Measurements from ENCODE around the gene PEX5L. TPM values are rescaled to one million over a fixed set of nuclear protein-coding genes. Genes with fewer than 3 reads are reported as not detected.

Gene PEX5L
- total RNA-seq, 1 experiment from 2014 or later, result 0.45 TPM

DNA sequence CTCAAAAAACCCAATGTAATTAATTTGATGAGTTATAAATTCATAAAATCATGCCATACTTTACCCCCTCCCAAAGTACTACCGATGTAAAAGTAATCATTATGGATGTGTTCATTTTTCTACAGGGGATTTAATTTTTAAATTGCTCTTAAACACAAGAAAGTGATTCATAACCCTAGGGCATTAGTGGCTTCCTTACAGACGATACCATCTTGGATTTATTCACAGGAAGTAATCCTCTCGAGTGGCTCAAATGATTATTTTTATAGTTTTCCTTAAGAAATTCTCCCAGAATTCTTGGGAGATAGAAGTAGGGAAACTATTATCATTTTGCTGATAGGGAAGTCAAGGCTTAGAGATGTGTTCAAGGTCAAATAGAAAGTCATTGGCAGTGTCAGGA is 80.9 kb downstream of the PEX5L start:
- H3K36me3 ChIP-seq (replicated peaks; ENCODE audit: control insufficient read depth, insufficient read depth, low read length), result no peaks in the 10 kb centered on the region
- H3K4me3 ChIP-seq (ENCODE audit: insufficient read depth, low read depth, low read length), result no peak overlapping the region
- no peak for DNase-seq
- H3K27me3 ChIP-seq (ENCODE audit: control insufficient read depth, insufficient read depth, low read length), result no peaks in the 10 kb centered on the region

DNA sequence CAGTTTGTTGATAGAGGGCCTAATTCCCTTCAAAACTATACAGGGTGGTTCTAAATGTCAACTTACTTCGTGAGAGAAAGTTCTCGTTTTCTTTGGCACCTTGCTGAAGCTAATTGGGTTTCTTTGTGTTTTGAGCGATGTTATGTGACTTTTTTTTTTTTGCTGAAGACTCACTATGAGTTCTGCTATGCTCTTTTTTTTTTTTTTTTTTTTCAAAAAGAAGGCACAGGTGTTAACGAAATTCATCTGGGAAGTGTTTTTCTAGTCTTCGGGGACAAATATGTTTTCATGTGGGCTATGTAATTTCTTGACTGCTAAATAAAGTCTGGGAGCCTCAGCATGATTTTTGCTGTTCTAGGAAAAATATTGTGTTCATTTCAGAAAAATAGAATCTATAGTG is 81.5 kb downstream of the PEX5L start:
- no peak overlapping the region for H3K4me3 ChIP-seq (ENCODE audit: insufficient read depth, low read depth, low read length)
- H3K36me3 ChIP-seq (replicated peaks; ENCODE audit: control insufficient read depth, insufficient read depth, low read length), result no peaks in the 10 kb centered on the region
- no peak for DNase-seq
- H3K27me3 ChIP-seq (ENCODE audit: control insufficient read depth, insufficient read depth, low read length), result no peaks in the 10 kb centered on the region

DNA sequence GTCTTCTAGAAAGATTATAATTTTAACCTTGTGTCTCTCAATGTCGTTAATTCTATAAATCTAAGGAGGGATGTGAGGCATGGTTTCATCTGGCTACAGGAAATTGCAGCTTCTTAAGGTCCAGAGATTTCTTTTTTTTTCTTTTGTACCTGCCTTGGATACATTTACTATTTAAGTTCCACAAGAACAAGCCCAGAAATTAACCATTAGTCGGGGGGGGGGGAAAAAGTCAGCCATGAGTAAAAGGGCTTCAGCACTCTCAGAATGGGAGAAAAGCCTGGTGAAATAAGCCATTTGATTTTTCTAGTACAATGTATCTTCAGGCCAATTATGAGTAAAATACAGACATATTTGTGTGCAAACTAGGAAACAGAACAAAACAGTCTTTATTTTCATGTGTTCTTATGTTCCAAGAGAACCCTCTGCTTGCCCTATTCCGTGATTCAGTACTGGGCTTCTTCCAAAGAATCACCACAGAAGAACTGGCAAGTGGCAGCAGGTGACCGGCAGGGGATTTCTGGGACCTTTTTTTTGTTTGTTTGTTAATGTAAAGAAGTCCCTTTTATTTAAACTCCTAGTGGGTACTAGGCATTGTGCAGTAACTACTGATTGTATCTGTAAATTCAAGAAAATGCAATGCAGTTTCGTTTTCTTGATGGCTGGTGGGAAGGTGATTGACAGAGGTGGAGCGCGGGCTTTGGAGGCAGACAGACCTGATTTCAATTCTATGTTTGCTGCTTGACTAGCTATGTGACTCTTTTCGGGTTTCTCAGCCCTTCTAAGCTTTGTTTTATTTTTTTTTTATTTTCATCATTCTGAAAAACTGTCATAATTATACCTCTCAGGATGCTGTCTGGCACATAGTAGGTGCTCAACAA is 82.5 kb downstream of the PEX5L start:
- Histone ChIP-seq H3K4me3 (ENCODE audit: insufficient read depth, low read depth, low read length) (no peak overlapping the region), H3K36me3 (replicated peaks; ENCODE audit: control insufficient read depth, insufficient read depth, low read length) (no peaks in the 10 kb centered on the region), H3K27me3 (ENCODE audit: control insufficient read depth, insufficient read depth, low read length) (no peaks in the 10 kb centered on the region)
- no peak for DNase-seq

DNA sequence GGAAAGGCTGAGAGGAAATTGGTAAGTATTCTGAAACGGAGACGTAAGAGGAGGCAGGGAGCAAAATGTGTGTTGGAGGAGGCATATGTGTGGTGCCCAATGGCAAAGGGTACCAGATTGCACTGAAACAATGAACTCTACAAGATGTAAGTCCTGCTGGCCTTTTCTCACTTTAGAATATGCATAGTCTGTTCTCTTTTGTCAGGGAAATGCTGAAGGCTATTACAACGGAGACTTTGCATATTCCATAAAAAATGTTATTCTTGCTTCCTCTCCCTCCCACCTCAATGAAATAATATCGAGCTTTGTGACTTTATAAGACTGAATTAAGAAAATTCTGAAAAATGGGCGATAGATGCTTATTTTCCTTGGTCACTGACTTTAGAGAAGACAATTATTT is 85.9 kb downstream of the PEX5L start:
- H3K36me3 ChIP-seq (replicated peaks; ENCODE audit: control insufficient read depth, insufficient read depth, low read length), result no peaks in the 10 kb centered on the region
- H3K27me3 ChIP-seq (ENCODE audit: control insufficient read depth, insufficient read depth, low read length), result no peaks in the 10 kb centered on the region
- no peak for DNase-seq
- H3K4me3 ChIP-seq (ENCODE audit: insufficient read depth, low read depth, low read length), result no peak overlapping the region

DNA sequence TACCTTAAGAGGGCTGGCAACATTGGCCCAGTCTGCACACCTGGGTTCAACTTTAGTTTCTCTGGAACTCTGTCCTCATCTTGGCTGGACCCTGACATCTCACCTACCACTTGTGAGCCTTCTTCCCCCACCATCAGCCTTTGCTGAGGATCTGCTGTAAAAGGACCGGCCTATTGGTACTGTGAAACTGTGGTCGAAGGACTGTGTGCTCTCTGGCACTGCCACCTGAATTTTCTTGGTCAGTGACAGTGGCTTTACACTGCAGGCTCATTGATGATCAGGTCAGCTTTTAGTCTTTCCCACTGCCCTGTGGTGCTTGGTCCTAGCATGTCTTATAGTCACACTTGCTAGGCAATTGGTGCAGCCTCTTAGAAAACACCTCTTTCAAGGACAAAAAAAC is 86.9 kb downstream of the PEX5L start:
- H3K36me3 ChIP-seq (replicated peaks; ENCODE audit: control insufficient read depth, insufficient read depth, low read length), result no peaks in the 10 kb centered on the region
- DNase-seq, result no peak
- no peaks in the 10 kb centered on the region for H3K27me3 ChIP-seq (ENCODE audit: control insufficient read depth, insufficient read depth, low read length)
- H3K4me3 ChIP-seq (ENCODE audit: insufficient read depth, low read depth, low read length), result no peak overlapping the region

DNA sequence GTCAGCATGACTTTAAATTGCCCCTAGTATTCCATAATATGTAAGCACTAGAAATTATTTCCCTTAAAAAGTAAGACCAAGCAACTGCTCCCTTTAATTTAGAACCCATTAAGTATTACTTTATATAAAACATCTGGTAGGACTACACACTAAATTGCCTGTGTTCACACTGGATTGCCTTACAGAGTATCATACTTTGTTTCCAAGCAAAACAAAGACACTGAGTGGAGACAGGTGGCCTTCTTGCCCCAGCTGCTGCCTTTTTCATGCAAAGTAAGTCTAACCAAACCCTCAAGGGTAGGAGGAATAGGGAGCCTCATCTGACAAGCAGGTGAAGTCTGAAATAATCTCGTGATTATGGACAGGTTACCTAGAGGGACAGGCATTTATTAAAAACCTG is 87.3 kb downstream of the PEX5L start:
- H3K27me3 ChIP-seq (ENCODE audit: control insufficient read depth, insufficient read depth, low read length), result no peaks in the 10 kb centered on the region
- DNase-seq, result peak; percentile 28
- H3K36me3 ChIP-seq (replicated peaks; ENCODE audit: control insufficient read depth, insufficient read depth, low read length), result no peaks in the 10 kb centered on the region

DNA sequence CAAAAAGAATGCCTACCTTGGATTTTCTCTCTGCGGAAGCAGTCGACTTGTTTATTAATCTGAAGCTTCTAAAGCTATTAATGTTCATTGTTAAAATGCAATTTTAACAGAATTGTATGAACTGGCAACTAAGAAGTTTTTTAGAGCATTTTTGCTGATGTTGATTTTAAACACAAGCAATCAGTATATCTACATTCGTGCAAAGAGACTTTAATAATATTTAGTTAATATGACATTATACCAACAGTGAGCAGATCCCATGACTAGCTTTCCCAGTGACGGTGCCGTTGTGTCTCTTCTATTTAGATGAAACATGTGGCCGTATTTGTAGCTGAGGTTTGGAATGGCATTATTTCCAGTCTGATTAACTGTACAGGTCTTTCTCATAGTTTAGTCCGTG is 88.0 kb downstream of the PEX5L start:
- H3K4me3 ChIP-seq (ENCODE audit: insufficient read depth, low read depth, low read length), result no peak overlapping the region
- no peak for DNase-seq
- no peaks in the 10 kb centered on the region for H3K27me3 ChIP-seq (ENCODE audit: control insufficient read depth, insufficient read depth, low read length)
- H3K36me3 ChIP-seq (replicated peaks; ENCODE audit: control insufficient read depth, insufficient read depth, low read length), result no peaks in the 10 kb centered on the region

More for the DNA sequence above, 87.3 kb downstream of the PEX5L start:
- no peak overlapping the region for H3K4me3 ChIP-seq (ENCODE audit: insufficient read depth, low read depth, low read length)

DNA sequence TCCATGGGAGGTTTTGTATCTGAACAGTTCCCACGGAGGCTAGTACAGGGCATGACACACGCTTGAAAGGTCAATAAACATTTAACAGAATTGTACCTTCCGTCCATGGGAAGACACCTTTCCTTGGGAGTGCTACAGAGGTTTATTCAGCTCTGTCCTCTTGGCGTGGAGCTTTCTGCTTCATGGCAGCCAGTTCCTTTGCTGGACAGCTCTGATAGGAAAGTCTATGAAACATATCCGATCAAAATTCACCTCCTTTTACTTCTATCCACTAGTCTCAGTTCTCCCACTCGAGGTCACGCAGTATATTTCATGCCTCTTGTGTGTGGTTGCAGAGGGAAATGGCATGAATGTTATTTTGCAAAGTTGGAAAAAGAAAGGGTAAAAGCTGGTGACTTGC is 91.2 kb downstream of the PEX5L start:
- no peak for DNase-seq
- no peaks in the 10 kb centered on the region for H3K36me3 ChIP-seq (replicated peaks; ENCODE audit: control insufficient read depth, insufficient read depth, low read length)
- H3K4me3 ChIP-seq (ENCODE audit: insufficient read depth, low read depth, low read length), result no peak overlapping the region
- no peaks in the 10 kb centered on the region for H3K27me3 ChIP-seq (ENCODE audit: control insufficient read depth, insufficient read depth, low read length)

DNA sequence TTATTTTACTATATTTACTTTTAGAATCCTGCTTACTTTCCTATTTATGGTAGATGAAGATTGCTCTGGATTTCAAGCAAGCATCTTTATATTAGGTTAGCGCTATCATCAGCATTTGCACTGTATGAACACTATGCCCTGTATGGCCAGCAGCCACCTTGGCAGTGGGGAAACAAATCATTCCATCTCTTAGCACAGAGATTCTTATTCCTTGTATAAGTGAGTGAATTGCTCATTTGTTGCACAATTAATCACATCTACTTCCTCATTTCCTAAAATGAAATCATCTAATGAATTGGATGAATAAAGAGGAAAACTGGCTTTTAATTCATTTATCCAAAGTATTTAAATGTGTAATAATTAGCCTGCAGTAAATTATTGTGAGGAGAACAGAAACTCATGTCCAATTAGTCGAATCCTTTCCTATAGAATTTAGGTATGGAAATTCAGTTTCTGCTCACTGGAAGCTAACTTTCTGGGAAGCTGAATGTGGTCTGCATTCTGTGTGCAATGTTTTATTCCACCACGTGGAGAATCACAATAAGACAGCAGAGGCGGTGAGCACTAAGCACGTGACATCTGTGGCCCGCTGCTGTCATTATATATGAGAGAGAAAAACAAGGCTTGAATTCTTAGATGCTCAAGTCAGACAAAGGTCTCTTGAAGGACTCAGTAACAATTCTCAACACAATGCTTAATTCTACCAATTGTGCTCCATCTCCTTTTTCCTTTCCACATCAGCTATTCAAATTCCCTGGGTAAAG is 93.4 kb downstream of the PEX5L start:
- no peak for DNase-seq
- Histone ChIP-seq H3K27me3 (ENCODE audit: control insufficient read depth, insufficient read depth, low read length) (no peaks in the 10 kb centered on the region), H3K4me3 (ENCODE audit: insufficient read depth, low read depth, low read length) (no peak overlapping the region), H3K36me3 (replicated peaks; ENCODE audit: control insufficient read depth, insufficient read depth, low read length) (no peaks in the 10 kb centered on the region)

DNA sequence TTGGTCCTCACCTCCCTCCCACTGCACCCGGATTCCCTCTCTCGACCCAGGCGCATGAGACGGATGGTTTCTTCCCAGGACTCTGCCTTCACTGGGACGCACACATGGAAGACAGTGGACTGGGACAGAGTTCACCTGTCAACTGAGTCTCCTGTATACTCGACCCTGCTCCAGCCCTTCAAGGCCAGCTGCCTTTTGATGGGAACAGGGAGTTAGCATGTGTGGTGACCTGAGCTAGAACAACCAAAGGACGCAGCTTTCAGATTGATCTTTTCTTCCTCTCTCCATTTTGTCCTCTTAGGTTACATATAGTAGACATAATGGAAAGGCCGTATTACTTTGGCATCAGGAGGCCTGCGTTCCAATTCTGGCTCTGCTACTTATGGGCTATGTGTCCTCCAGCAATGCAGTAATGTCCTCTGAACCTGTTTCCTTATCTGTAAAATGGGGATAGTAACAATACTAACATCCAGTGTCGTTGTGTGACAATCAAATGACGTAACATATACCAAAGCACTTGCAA is 94.1 kb downstream of the PEX5L start:
- no peaks in the 10 kb centered on the region for H3K27me3 ChIP-seq (ENCODE audit: control insufficient read depth, insufficient read depth, low read length)
- H3K36me3 ChIP-seq (replicated peaks; ENCODE audit: control insufficient read depth, insufficient read depth, low read length), result no peaks in the 10 kb centered on the region
- H3K4me3 ChIP-seq (ENCODE audit: insufficient read depth, low read depth, low read length), result no peak overlapping the region; the same call in 1 of the 2 replicates
- DNase-seq, result no peak

DNA sequence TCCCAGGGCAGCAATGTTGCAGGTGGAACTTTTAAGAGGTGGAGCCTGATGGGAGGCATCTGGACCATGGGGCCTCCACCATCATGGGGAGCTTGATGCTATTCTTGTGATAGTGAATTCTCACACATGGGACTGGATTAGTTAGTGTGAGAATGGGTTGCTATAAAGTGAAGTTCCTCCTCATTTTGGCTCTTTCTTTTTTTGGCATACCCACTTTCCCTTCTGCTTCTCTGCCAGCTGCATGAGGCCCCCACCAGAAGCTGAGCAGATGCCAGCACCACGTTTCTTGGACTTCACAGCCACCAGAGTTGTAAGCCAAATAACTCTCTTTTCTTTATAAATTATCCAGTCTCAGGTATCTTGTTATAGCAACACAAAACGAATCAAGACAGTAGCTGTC is 101.0 kb downstream of the PEX5L start:
- Histone ChIP-seq H3K27me3 (ENCODE audit: control insufficient read depth, insufficient read depth, low read length) (no peaks in the 10 kb centered on the region), H3K36me3 (replicated peaks; ENCODE audit: control insufficient read depth, insufficient read depth, low read length) (no peaks in the 10 kb centered on the region), H3K4me3 (ENCODE audit: insufficient read depth, low read depth, low read length) (no peak overlapping the region)
- DNase-seq, result no peak

DNA sequence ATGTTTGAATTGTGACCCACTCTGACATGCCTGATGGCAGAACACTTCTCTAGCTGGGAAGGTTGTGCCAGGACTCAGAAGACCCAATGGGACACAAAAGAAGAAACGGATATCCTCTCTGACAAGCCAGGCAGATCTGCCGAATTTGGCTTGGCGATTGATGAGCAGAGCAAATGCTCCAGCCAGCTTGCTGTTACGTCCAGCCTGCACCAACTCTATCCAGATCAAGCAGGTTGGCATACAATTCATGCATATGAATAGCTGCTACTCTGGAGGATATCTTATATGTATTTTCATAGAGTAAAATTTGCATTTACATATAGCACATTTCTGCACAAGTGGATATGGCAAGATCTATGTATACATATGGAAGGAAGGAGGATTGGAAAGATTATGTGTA is 102.8 kb downstream of the PEX5L start:
- Histone ChIP-seq H3K36me3 (replicated peaks; ENCODE audit: control insufficient read depth, insufficient read depth, low read length) (no peaks in the 10 kb centered on the region), H3K27me3 (ENCODE audit: control insufficient read depth, insufficient read depth, low read length) (no peaks in the 10 kb centered on the region), H3K4me3 (ENCODE audit: insufficient read depth, low read depth, low read length) (no peak overlapping the region)
- no peak for DNase-seq

DNA sequence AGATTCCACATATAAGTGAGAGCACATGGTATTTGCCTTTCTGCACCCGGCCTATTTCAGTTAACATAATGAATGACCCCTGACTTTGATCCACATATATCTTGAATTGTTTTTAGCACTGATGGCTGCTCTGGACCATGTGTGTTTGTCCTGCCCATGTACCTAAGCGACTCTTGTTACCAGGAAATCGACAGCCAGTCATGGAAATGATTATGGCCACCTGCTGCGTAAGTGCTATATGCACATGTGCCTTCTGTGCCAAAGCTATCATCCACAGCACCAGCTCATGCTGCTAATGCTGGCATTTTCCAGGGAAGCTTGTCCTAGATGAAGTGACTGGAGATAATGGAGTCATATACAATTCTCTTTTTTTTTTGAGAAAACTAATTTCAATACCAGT is 103.7 kb downstream of the PEX5L start:
- no peaks in the 10 kb centered on the region for H3K27me3 ChIP-seq (ENCODE audit: control insufficient read depth, insufficient read depth, low read length)
- H3K4me3 ChIP-seq (ENCODE audit: insufficient read depth, low read depth, low read length), result no peak overlapping the region
- no peaks in the 10 kb centered on the region for H3K36me3 ChIP-seq (replicated peaks; ENCODE audit: control insufficient read depth, insufficient read depth, low read length)
- DNase-seq, result no peak

DNA sequence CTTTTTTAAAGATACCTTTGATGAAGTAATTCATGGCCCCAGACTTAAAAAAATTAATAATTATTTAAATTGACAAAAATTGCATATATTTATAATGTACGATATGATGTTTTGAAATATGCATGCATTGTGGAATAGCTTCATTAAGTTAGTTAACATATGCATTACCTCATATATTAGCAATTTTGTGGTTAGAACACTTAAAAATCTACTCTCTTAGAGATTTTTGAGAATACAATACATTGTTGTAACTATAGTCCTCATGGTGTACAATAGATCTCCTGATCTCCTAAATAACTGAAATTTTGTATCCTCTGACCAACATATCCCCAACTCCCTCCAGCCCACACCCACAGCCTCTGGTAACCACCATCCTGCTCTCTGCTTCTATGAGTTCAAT is 104.1 kb downstream of the PEX5L start:
- H3K36me3 ChIP-seq (replicated peaks; ENCODE audit: control insufficient read depth, insufficient read depth, low read length), result no peaks in the 10 kb centered on the region
- no peak for DNase-seq
- H3K4me3 ChIP-seq (ENCODE audit: insufficient read depth, low read depth, low read length), result no peak overlapping the region
- H3K27me3 ChIP-seq (ENCODE audit: control insufficient read depth, insufficient read depth, low read length), result no peaks in the 10 kb centered on the region

DNA sequence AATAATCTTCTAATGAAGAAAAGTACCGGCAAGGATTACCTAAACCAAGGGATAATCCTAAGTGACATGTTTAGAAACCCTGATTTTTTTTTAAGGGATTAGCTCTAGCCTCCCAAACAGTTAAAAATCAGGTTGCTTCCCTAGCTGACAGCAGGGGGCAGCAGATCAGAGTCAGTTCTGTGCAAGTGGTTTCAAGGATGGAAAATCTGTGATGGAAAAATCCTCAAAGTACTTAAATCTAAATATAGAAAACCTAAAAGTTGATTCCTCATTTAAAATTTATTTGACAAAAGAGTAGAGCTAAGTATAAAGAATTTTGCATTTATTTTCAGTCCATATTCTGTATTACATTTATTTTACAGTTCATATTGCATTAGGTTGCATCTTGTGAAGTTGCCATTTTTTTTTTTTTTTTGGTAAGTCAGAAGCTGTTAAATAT is 107.6 kb downstream of the PEX5L start:
- no peaks in the 10 kb centered on the region for H3K27me3 ChIP-seq (ENCODE audit: control insufficient read depth, insufficient read depth, low read length)
- H3K36me3 ChIP-seq (replicated peaks; ENCODE audit: control insufficient read depth, insufficient read depth, low read length), result no peaks in the 10 kb centered on the region
- DNase-seq, result peak; percentile 46
- no peak overlapping the region for H3K4me3 ChIP-seq (ENCODE audit: insufficient read depth, low read depth, low read length)

All from H7 (cell line).